Measurements from ENCODE around the gene MOB3A.

Gene MOB3A

GRCh38 chr19:2060884-2061494, 35.1 kb downstream of the MOB3A start:
- DNase-seq = peak in 34 of 56 donors; percentile 51 to 90 (median 76)

DNA sequence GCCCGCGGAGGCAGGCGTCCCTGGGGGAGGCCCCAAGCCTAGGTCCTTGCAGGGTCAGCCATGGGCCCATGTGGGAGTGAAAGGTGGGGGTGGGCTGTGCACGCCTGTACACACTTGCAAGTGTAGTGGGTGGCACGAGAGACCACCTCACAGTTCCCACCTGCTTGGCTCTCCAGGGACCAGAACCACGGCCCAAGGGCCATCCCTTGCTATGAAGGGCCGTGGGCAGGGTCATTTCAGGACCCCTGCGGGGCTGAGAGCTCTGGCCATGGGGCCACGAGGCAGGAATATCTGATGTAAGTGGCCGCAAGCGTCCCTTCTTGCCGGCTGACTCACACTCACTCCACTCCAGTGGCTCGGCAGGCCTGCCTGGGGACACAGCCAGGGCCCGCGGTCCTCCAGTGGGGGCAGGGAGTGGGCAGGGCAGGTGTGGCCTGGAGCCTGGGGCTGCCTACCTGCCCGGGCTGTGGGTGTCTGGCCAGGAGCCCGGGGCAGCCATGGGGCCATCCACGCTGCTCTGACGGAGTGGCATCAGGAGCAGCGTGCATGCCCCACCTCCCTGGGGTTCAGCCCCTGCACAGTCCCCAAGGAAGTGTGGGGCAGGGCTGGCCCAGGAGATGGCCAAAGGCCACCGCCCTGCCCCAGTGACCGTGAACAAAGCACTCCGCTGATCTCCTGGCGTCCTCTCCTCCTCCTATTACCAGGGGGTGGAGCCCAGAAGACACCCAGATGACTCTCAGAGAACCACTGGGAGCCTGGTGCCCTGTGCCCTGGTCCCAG, 36.5 kb downstream of the MOB3A start:
- peak in 34 of 56 donors; percentile 6 to 83 (median 50) for DNase-seq

DNA sequence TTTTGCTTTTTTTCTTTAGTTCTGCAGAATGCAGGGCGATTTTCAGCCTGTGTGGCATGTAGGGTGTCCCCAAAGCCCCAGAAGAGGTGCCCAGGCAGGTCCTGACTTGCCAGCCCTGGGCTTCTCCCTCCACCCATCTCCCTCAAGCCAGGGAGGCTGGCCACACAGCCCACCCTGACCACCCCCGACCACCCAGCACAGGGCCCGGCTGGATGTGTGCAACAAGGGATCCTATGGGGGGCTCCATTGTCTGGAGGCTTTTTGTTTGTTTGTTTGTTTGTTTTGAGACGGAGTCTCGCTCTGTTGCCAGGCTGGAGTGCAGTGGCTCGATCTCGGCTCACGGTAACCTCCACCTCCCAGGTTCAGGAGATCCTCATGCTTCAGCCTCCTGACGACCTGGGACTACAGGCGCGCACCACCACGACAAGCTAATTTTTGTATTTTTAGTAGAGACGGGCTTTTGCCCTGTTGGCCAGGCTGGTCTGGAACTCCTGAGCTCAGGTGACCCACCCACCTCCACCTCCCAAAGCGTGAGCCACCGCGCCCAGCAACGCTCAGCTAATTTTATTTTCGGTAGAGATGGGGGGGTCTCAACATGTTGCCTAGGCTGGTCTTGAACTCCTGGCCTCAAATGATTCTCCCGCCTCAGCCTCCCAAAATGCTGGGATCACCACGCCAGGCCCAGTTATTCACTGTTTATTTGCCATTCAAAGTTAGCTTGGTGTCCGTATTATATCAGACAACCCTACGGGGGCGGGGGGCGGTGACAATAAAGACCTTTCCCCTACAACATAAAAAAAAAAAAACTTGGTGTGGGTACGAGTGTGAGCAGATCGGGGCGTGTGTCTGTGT, 37.3 kb downstream of the MOB3A start:
- DNase-seq = no peak

GRCh38 chr19:2057484-2058469, 38.3 kb downstream of the MOB3A start:
- no peak for DNase-seq

- DNase-seq = no peak
Observed at GRCh38 chr19:2056837-2057192, 39.3 kb downstream of the MOB3A start.

DNA sequence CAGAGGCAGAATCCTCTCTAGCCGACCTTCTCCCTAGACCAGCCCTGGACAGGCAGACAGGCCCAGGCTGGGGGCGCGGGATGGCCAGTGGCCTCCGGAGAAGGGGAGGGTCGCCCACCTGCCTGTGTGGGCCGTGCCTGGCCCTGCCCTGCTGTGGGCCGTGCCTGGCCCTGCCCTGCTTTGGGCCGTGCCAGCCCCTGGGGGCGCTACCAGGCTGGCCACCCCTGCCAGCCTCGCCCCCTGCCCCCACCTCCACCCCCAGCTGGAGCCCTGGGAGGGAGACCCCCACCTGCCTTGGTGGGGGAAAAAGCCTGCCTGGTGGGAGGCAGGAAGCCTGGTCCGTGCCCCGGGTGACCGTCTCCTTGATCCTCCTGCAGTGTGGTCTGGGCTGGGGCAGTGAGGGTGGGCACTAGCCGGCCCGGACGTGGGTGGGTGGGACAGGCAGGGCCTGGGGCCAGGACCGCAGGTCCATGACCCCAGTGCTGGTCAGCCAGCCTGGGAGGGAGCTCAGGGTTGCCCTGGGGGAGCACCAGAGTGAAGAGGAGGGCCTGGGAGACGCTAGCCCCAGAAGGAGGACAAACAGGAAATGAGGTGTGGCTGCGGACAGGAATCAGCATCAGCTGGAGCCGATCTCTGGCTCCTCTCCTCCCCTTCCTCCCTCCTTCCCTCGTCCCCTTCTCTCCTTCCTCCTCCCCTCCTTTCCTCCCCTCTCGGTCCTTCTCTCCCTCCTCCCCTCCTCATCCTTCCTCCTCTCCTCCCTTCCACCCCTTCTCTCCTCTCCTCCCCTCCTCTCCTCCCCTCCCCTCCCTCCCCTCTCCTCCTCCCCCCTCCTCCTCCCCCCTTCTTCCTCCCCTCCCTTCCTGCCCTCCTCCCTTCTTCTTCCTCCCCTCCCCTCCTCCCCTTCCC, 39.9 kb downstream of the MOB3A start:
- DNase-seq = peak in 2 of 56 donors; percentile 38 to 40

DNA sequence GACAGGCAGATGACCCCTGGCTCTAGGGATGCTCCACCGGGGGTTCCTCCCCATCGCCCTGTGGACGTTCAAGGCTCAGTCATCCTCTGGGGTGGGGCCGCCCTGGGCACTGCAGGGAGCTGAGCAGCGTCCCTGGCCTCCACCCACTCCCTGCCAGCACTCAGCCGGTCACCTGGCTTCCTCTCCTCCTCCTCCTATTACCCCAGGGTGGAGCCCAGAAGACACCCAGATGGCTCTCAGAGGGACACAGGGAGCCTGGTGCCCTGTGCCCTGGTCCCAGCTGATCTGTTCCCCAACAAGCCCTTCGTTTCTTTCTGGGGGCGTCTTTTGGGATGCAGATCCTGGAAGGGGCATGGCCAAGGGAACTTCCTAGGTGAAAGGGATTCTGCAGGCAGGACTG, 41.4 kb downstream of the MOB3A start:
- DNase-seq = no peak

- DNase-seq = peak in 12 of 56 donors; percentile 8 to 69 (median 36)
Observed at GRCh38 chr19:2053601-2054389, 42.3 kb downstream of the MOB3A start.

- DNase-seq = peak in 9 of 56 donors; percentile 11 to 60 (median 42)
Observed at GRCh38 chr19:2051773-2052704, 44.1 kb downstream of the MOB3A start.

DNA sequence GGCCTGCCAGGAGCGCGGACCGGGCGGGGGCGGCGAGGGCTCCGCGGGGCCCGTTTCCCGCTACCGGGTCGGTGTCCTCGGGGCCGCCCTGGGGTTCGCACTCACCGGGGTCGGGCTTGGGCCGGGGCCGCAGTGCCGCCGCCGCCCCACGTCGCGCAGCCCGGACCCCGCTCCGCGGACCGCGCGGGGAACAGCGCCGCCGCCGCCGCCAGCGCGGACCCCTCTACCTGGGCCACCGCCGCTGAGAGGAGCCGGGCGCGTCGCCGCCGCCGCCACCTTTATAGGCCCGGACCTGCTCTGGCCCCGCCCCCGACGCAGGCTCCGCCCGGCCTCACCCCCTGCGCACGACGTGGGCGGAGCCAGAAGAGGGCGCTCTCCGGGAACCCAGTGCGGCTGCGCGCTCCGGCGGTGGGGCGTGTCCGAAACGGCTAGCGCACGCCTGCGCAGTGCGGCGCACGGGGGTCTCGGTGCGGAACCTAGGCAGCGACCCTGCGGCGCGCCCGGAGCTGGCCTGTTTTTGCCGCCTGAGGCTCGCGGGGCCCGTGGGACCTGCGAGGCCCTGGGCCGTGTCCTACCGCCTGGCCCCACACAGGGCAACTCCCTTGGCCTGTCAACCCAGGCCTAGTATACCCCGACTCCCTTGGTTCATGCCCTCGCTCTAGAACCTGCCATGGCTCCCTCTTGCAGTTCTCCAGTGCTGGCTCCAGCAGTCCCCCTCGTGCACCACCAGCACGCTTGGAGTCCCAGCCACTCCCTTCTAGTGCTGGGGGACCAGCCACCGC, 44.9 kb downstream of the MOB3A start, which contains the start of gene MKNK2:
Gene MKNK2 (minus strand): TSS at position 254 of the 782 bp plus-strand sequence. CDS start 393 bp downstream, outside the sequence.
- peak; percentile 48 to 95 (median 87) for DNase-seq

DNA sequence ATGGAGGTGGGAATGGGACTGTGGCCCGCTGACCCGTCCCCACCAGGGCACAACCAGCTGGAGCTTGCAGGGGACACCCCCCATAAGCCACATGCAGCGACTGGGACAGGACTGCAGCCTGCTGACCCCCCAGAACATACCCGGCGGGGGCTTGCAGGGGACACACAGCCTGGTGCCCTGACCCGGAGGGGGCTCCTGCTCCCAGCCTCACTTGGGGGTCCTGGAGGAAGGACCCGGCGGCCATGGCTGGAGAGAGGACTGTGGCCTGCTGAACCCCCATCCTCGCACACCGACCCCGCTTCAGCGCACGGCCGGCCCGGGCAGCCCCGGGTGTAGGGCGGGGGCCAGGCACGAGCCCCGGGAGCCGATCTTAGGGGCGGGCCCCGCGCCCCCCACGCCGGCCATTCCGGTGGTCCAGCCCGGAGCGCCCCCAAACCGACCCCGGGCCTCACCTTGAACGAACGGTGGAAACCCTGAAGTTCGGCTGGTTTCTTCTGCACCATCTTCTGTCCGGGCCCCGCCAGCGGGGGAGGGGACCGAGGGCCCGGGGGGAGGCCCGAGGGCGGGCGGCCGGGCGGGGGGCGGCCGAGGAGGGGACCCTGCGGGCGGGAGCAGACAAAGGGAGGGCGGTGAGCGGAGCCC, 45.7 kb downstream of the MOB3A start:
- peak in 3 of 56 donors; percentile 52 to 59 (median 57) for DNase-seq

- peak in 49 of 56 donors; percentile 17 to 95 (median 60) for DNase-seq
Observed at GRCh38 chr19:2049741-2050348, 46.3 kb downstream of the MOB3A start.

DNA sequence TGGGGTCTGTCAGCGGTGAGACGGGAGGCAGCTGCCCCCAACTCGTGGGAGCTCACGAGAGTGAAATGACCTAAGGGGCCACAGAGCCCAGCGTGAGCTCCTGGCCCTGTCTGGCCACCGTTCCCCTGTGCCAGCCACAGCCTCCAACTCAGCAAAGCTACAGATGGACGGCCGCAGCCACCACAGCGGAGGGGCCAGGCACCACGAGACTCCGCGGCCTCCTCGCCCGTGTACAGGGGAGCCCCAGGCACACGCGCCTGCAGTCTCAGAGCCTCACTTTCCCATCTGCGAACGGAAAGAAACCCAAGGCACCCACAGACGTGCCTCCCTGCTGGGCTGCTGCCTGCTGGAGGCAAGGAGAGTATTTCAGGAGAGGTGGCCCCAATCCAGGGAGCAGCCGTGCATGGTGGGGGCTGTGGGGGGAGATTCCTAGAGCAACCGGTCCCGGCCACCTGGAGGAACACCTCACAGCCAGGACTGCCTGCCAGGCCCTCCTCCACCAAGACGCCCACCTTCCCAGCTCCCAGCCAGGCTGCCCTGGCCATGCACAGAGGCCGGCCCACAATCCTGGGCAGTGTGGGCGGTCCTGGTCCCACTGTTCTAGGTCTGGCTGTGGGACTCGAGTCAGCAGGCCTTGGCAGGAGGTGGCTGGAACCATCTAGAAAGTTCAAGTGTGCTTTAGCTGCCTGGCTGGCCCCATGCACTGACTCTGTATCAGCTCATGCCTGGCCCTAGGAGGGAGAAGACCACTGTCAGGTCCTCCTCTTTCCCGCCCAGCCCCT, 47.0 kb downstream of the MOB3A start:
- peak in 20 of 56 donors; percentile 44 to 95 (median 68) for DNase-seq

GRCh38 chr19:2048104-2048958, 47.8 kb downstream of the MOB3A start:
- peak in 1 of 56 donors; percentile 60 for DNase-seq

Measured in amygdala (tissue), 56 donors.